Measurements from ENCODE around the gene GTF3C1. TPM values are rescaled to one million over a fixed set of nuclear protein-coding genes. Genes with fewer than 3 reads are reported as not detected.
A peak's percentile ranks its signal among the peaks of the same experiment; 100 is the strongest.

The GTF3C1 gene
- total RNA-seq, 2 donors from 2014 or later, result 56.1 to 60.4 TPM

GRCh38 chr16:27474921-27475320, 74.8 kb downstream of the GTF3C1 start:
- Mint-ChIP-seq H3K27me3 (no peaks in the 10 kb centered on the region), H3K27ac (no peak overlapping the region), H3K4me3 (no peak overlapping the region), H3K4me1 (no peaks in the 10 kb centered on the region), H3K9me3 (no peaks in the 10 kb centered on the region), H3K36me3 (ENCODE audit: low read depth) (peaks cover 98% of the 10 kb centered on the region)
- no peak for ATAC-seq (replicated peaks)

DNA sequence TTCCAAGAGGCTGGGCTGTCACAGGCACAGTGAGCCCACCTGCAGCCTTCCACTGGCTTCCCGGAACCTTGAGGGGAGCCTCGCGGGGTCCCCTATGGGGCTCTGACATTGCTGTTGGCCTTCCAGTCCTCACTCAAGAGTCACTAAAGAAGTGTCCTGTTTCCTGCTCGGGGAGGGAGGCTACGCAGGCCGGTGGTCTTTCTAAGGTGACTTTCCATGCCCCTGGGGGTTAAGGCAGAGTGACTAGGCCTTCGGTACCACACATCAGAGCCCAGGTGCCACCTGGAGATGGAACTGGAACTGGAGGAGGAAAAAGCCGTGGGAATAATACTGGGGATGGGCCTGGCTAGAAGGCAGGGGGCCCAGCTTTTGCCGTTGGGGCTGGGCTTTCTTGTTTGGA, 75.7 kb downstream of the GTF3C1 start:
- H3K4me3 Mint-ChIP-seq, result no peak overlapping the region
- peaks cover 98% of the 10 kb centered on the region for H3K36me3 Mint-ChIP-seq (ENCODE audit: low read depth)
- ATAC-seq (replicated peaks), result no peak
- no peaks in the 10 kb centered on the region for H3K4me1 Mint-ChIP-seq
- no peaks in the 10 kb centered on the region for H3K9me3 Mint-ChIP-seq
- no peak overlapping the region for H3K27ac Mint-ChIP-seq
- no peaks in the 10 kb centered on the region for H3K27me3 Mint-ChIP-seq

- H3K27me3 Mint-ChIP-seq, result no peaks in the 10 kb centered on the region
- no peaks in the 10 kb centered on the region for H3K4me1 Mint-ChIP-seq
- H3K36me3 Mint-ChIP-seq (ENCODE audit: low read depth), result peaks cover 98% of the 10 kb centered on the region
- ATAC-seq (replicated peaks), result no peak
- H3K9me3 Mint-ChIP-seq, result no peaks in the 10 kb centered on the region
- no peak overlapping the region for H3K27ac Mint-ChIP-seq
- H3K4me3 Mint-ChIP-seq, result no peak overlapping the region
These were observed 76.4 kb downstream of the GTF3C1 start for GRCh38 chr16:27473101-27473900.

GRCh38 chr16:27472091-27473020, 77.4 kb downstream of the GTF3C1 start:
- no peak for ATAC-seq (replicated peaks)
- Mint-ChIP-seq H3K27ac (peak overlapping the region; percentile 27), H3K4me3 (no peak overlapping the region)

DNA sequence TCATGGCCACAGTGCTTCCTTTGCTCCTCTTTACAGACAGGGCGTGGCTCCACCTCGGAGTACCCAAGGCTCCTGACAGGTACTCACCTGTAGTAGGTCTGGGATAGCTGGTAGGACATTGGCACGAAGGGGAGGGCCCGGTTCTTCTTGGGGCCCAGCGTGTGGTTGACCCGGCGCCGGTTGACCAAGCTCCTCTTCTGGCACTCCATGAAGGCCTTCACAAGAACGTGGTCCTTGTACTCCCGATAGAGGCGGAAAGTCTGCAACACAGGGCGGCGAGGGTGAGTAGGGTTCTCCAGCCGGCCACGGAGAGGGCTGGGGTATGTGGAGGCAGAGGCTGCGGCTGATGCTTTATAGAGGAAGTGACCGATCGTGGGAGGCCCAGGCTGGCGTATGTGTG, 78.1 kb downstream of the GTF3C1 start:
- no peak overlapping the region for H3K27ac Mint-ChIP-seq
- peaks cover 3% of the 10 kb centered on the region for H3K4me1 Mint-ChIP-seq
- H3K27me3 Mint-ChIP-seq, result no peaks in the 10 kb centered on the region
- ATAC-seq (replicated peaks), result no peak
- H3K9me3 Mint-ChIP-seq, result no peaks in the 10 kb centered on the region
- peaks cover 98% of the 10 kb centered on the region for H3K36me3 Mint-ChIP-seq (ENCODE audit: low read depth)
- H3K4me3 Mint-ChIP-seq, result no peak overlapping the region

More at GRCh38 chr16:27472091-27473020, 77.4 kb downstream of the GTF3C1 start:
- H3K4me1 Mint-ChIP-seq, result no peaks in the 10 kb centered on the region
- no peaks in the 10 kb centered on the region for H3K27me3 Mint-ChIP-seq
- peaks cover 98% of the 10 kb centered on the region for H3K36me3 Mint-ChIP-seq (ENCODE audit: low read depth)
- H3K9me3 Mint-ChIP-seq, result no peaks in the 10 kb centered on the region

DNA sequence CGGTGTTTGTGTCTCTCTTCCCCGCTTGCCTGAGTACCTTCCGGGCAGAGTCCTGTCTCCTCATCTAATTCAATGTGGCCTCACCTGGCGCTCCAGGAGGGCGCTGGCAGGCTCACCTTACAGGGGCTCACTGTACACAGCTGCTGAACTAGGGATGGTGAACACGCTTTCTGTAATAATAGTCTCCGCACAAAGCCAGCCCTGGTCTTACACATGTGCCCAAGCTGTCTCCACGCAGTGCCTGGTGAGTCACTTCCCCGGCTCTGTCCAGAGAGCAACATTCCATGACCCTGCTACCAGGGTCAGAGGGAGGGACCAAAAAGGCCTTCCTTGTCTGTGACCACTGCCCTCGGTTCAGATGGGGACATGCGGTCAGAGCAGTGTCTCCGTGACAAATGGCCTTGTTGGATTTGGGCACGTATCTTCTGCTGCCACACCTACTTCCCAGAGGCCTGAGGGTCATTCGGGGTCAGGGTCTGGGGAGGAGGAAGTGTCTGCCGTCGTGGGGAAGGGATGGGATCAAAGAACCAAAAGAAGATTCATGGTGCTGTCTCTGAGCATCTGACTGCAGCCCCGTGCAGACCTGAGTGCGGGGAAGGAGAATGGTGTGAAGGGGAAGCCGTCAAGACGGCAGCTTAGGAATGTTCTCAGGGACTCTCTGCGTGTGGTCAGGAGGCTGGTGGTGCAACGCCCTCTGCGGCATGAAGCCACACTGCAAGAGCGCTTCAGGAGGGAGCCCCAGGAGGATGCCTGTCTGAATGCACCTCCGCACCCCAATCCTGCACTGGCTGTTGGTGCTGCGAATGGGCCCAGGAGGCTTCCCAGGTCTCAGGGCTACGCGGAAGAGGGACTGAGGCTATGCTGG, 78.9 kb downstream of the GTF3C1 start:
- no peak for ATAC-seq (replicated peaks)
- H3K27ac Mint-ChIP-seq, result no peak overlapping the region
- no peak overlapping the region for H3K4me3 Mint-ChIP-seq
- no peaks in the 10 kb centered on the region for H3K27me3 Mint-ChIP-seq
- H3K4me1 Mint-ChIP-seq, result peaks cover 8% of the 10 kb centered on the region
- peaks cover 98% of the 10 kb centered on the region for H3K36me3 Mint-ChIP-seq (ENCODE audit: low read depth)
- H3K9me3 Mint-ChIP-seq, result no peaks in the 10 kb centered on the region

- peaks cover 8% of the 10 kb centered on the region for H3K4me1 Mint-ChIP-seq
- peaks cover 95% of the 10 kb centered on the region for H3K36me3 Mint-ChIP-seq (ENCODE audit: low read depth)
- no peak overlapping the region for H3K27ac Mint-ChIP-seq
- no peak for ATAC-seq (replicated peaks)
- no peak overlapping the region for H3K4me3 Mint-ChIP-seq
- H3K9me3 Mint-ChIP-seq, result no peaks in the 10 kb centered on the region
- H3K27me3 Mint-ChIP-seq, result no peaks in the 10 kb centered on the region
These were observed 80.7 kb downstream of the GTF3C1 start for GRCh38 chr16:27468941-27469531.

GRCh38 chr16:27465483-27465879, 84.2 kb downstream of the GTF3C1 start:
- Mint-ChIP-seq H3K9me3 (no peaks in the 10 kb centered on the region), H3K36me3 (ENCODE audit: low read depth) (peaks cover 83% of the 10 kb centered on the region), H3K27me3 (no peaks in the 10 kb centered on the region), H3K4me1 (peaks cover 14% of the 10 kb centered on the region), H3K27ac (peak overlapping the region; percentile 67), H3K4me3 (peak overlapping the region; percentile 76)
- ATAC-seq (replicated peaks), result no peak

DNA sequence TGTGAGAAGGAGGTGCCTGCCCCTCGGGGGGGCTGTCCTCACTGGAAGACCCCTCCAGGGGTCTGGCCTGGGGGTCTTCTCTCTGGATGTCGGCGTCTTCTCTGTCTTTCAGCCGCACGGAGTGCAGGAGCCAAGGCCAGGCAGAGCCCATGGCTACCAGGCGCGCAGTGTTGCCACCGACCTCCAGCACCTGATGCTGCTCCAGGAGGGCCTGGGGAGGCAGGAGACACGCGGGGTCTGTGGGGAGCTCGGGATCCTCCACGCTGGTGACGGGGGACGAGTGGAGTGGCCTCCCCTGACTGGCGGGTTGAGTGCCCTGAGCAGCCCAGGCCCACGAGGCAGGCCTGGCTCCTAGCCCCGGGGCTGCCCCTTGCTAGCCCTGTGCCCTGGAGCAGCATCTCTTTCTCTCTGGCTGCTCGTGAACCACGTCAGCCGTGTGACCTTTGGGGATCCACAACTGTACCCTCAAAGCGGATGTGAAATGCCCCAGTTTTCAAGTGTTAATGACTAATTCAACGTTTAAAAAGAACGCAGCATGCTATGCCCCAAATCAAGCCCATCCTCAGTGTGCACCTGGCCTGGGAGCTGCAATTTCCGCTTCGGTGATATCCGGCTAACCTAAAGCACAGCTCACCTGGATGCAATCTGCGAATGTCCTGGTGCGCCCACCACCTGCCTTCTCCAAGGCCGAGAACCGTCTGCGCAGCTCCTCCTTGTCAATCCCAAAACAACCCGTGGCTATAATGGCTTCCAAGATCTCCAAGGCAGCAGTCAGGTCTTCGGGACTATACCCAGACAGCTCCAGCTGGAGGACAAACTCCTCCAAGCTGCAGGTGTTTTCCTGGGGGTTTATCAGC, 84.9 kb downstream of the GTF3C1 start:
- Mint-ChIP-seq H3K4me3 (peak overlapping the region; percentile 76), H3K36me3 (ENCODE audit: low read depth) (peaks cover 78% of the 10 kb centered on the region), H3K27ac (peak overlapping the region; percentile 67), H3K4me1 (peaks cover 14% of the 10 kb centered on the region), H3K9me3 (no peaks in the 10 kb centered on the region), H3K27me3 (no peaks in the 10 kb centered on the region)
- peak; percentile 82 for ATAC-seq (replicated peaks)

GRCh38 chr16:27463741-27464591, 85.7 kb downstream of the GTF3C1 start:
- peak; percentile 65 for ATAC-seq (replicated peaks)
- Mint-ChIP-seq H3K27me3 (no peaks in the 10 kb centered on the region), H3K9me3 (no peaks in the 10 kb centered on the region), H3K27ac (peak overlapping the region; percentile 93), H3K4me3 (peak overlapping the region; percentile 76), H3K36me3 (ENCODE audit: low read depth) (peaks cover 74% of the 10 kb centered on the region), H3K4me1 (peaks cover 14% of the 10 kb centered on the region)

DNA sequence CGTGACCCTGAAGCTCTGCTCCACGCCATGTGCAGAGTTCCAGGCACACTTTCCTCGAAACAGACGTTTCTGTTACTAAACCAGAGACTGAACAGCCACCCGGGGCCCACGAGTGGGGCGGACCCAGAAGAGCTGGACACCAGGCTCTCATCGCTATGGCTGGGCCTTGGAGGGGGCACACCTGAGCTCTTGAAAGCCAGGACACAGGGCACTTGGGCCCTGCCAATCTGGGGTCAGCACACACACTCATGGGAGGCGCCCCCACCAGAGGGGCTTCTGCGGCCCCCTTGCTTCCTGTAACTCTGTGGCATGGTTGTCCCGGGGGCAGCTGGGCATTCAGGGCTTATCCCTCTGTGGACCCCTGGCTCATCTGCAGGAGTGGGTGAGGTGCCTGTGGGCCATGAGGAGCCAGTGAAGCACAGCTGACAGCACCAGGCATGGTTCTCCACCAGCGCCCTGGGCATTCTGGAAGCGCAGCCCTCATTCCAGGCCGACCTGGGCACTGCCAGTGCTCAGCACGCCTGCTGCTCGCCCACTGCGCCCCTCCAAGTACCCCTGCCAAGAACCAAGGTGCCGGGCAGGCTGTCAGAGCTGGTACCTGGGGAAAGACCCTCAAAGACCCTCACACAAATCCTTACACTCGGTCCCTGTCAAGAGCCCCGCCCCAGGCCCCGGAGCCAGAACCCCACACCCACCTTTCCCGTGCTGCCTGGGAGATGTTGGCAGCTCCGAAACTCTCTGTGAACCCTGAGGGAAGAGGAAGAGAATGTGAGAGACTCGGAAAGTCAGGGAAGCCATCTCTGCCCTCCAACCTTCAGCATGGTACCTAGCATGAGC, 86.6 kb downstream of the GTF3C1 start:
- peak overlapping the region; percentile 93 for H3K27ac Mint-ChIP-seq
- H3K4me1 Mint-ChIP-seq, result peaks cover 14% of the 10 kb centered on the region
- H3K27me3 Mint-ChIP-seq, result no peaks in the 10 kb centered on the region
- H3K36me3 Mint-ChIP-seq (ENCODE audit: low read depth), result peaks cover 65% of the 10 kb centered on the region
- ATAC-seq (replicated peaks), result no peak
- H3K4me3 Mint-ChIP-seq, result peak overlapping the region; percentile 76
- no peaks in the 10 kb centered on the region for H3K9me3 Mint-ChIP-seq

All from activated T-helper 17 cell treated with anti-CD3 and anti-CD28 coated beads, Interleukin-2, amount 50 U/mL, for 72 hours (primary cell).